Lower lobe of right lung (tissue), 2 donors: ENCODE data around the gene MYOT. TPM values are rescaled to one million over a fixed set of nuclear protein-coding genes. Genes with fewer than 3 reads are reported as not detected.

Experiments used
- ATAC-seq, 2 donors: fragments of 200-7000 bp; cut with Tn5 transposase; one replicate each; pipeline ENCODE4 v1.9.1; 2020 to 2022; ENCODE audit warnings: mild to moderate bottlenecking in 2 of 2, moderate library complexity in 2 of 2
- DNase-seq: peaks from one replicate; pipeline ENCODE4 v3.0.0-alpha.2; 2020
- H3K27ac ChIP-seq: fragments of 200-600 bp; one replicate; pipeline ENCODE4 v1.8.0; 2022
- H3K27me3 ChIP-seq: fragments of 200-600 bp; one replicate; pipeline ENCODE4 v1.8.0; 2022; ENCODE audit warnings: low read depth
- H3K36me3 ChIP-seq: fragments of 200-600 bp; one replicate; pipeline ENCODE4 v1.8.0; 2022; ENCODE audit warnings: mild to moderate bottlenecking
- H3K4me1 ChIP-seq: fragments of 200-600 bp; one replicate; pipeline ENCODE4 v1.8.0; 2022
- H3K4me3 ChIP-seq: fragments of 200-600 bp; one replicate; pipeline ENCODE4 v1.8.0; 2022; ENCODE audit warnings: mild to moderate bottlenecking
- H3K9me3 ChIP-seq: fragments of 200-600 bp; one replicate; pipeline ENCODE4 v1.8.0; 2022
- CTCF ChIP-seq: fragments of 200-600 bp; IDR thresholded peaks from one replicate; pipeline ENCODE4 v1.8.0; 2022; ENCODE audit warnings: antibody characterized with exemption, mild to moderate bottlenecking
- intact Hi-C: fragments of 100-400 bp; cut with DNase I; formaldehyde crosslinking; loops from one replicate; pipeline ENCODE4 v1.11.0; 2022
- total RNA-seq: library from RNA; stranded (reverse); fragmentation: NEBNext Ultra II Directional; extraction: Animal tissue kit (Norgen Biotek cat#: 25700); gene quantifications from one replicate; pipeline ENCODE4 v1.2.1, GENCODE V29; 2021
- donor health status: DM: no; HTN: yes; CAD: no; lungs with severe emphysema.

Gene MYOT
- total RNA-seq, 1 donor from 2014 or later: not detected

- H3K27me3 ChIP-seq: no peaks in the 10 kb centered on the region
- no peak for TF ChIP-seq CTCF
- DNase-seq (no peak), ATAC-seq (peak in 1 of 2 donors; percentile 56)
- no peak overlapping the region for H3K4me3 ChIP-seq
- H3K4me1 ChIP-seq: no peaks in the 10 kb centered on the region
- H3K36me3 ChIP-seq: no peaks in the 10 kb centered on the region
- H3K9me3 ChIP-seq: no peaks in the 10 kb centered on the region
- intact Hi-C loops: no loop called here
- H3K27ac ChIP-seq: no peak overlapping the region
Observed at GRCh38 chr5:137833463-137833862, 34.2 kb upstream of the MYOT start.

- intact Hi-C loops: no loop called here
- no peak overlapping the region for H3K4me3 ChIP-seq
- ATAC-seq (no peak), DNase-seq (no peak)
- no peaks in the 10 kb centered on the region for H3K27me3 ChIP-seq
- no peaks in the 10 kb centered on the region for H3K4me1 ChIP-seq
- no peaks in the 10 kb centered on the region for H3K9me3 ChIP-seq
- H3K36me3 ChIP-seq: no peaks in the 10 kb centered on the region
- no peak for TF ChIP-seq CTCF
- H3K27ac ChIP-seq: no peak overlapping the region
Observed at GRCh38 chr5:137834498-137835049, 33.1 kb upstream of the MYOT start.

GRCh38 chr5:137836298-137836697 lies 31.4 kb upstream of the MYOT start:
- H3K27ac ChIP-seq: no peak overlapping the region
- no peak for TF ChIP-seq CTCF
- no peaks in the 10 kb centered on the region for H3K9me3 ChIP-seq
- H3K27me3 ChIP-seq: no peaks in the 10 kb centered on the region
- no peaks in the 10 kb centered on the region for H3K4me1 ChIP-seq
- DNase-seq (no peak), ATAC-seq (no peak)
- H3K4me3 ChIP-seq: no peak overlapping the region
- intact Hi-C loops: no loop called here
- H3K36me3 ChIP-seq: no peaks in the 10 kb centered on the region

- intact Hi-C loops: no loop called here
- no peak for DNase-seq
Observed at GRCh38 chr5:137836997-137837396, 30.7 kb upstream of the MYOT start.

GRCh38 chr5:137837491-137838394 lies 29.9 kb upstream of the MYOT start:
- DNase-seq: no peak
- no peak for TF ChIP-seq CTCF
- H3K27ac ChIP-seq: no peak overlapping the region

More at GRCh38 chr5:137836997-137837396, 30.7 kb upstream of the MYOT start:
- ATAC-seq: no peak
- Histone ChIP-seq H3K9me3 (no peaks in the 10 kb centered on the region), H3K36me3 (no peaks in the 10 kb centered on the region), H3K27ac (no peak overlapping the region), H3K27me3 (no peaks in the 10 kb centered on the region), H3K4me3 (no peak overlapping the region), H3K4me1 (no peaks in the 10 kb centered on the region)
- no peak for TF ChIP-seq CTCF

More at GRCh38 chr5:137837491-137838394, 29.9 kb upstream of the MYOT start:
- Histone ChIP-seq H3K27me3 (no peaks in the 10 kb centered on the region), H3K4me3 (no peak overlapping the region), H3K9me3 (no peaks in the 10 kb centered on the region), H3K36me3 (no peaks in the 10 kb centered on the region), H3K4me1 (no peaks in the 10 kb centered on the region)
- intact Hi-C loops: no loop called here
- no peak for ATAC-seq
